Measurements from ENCODE around the gene ANKRD35.

ANKRD35 gene

DNA sequence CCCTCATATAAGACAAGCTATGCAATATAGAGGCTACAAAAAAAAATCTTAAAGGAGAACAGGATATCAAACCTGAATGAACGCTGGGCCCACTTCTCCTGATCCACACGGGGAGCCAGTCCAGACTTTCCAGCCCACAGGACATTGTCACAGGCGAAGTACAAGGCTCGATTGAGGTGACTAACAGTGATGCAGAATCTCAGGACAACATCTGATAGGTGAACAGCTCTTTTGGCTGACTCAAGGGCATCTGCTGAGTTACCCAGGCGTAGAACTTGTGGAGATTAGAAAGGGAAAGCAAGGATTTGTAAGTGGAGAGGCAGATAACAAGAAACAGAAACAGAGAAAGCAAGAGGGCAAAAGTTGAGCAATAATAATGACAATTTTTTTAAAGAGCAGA lies 31.1 kb upstream of the ANKRD35 start:
- Histone ChIP-seq H3K27me3 (ENCODE audit: control insufficient read depth, insufficient read depth, low read length) (no peaks in the 10 kb centered on the region), H3K4me1 (ENCODE audit: control insufficient read depth, insufficient read depth, low read length) (peaks cover 19% of the 10 kb centered on the region), H3K9me3 (replicated peaks; ENCODE audit: low read length) (no peaks in the 10 kb centered on the region), H3K9ac (ENCODE audit: low read depth, low read length) (no peak overlapping the region), H3K36me3 (ENCODE audit: insufficient read depth, low read length) (peaks cover 25% of the 10 kb centered on the region), H3K4me3 (ENCODE audit: low read length) (no peak overlapping the region), H3K4me2 (ENCODE audit: low read length) (peak overlapping the region; percentile 31)

DNA sequence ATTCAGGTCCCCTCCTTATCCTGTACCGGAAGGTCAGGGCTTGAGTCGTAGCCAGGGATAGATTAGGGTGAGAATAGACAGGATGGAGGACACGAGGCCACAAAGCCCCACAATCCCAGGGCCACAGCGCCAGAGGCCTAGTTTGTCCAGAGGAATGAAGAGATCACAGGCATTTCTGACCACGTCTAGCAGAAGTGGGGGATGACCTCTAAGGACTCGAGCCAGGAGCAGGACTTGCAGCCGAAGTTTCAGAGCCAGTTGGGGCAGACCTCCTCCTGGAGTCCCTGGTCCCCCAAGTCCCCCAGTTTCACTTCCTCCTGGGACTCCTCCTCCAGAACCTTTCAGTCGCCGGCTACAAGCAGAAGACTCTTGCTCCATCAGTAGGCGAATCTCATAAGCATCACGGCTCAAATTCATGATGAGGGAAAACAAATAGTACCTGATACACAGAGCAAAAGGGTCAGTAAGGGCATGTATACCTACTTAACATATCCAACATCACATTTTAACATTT lies 26.5 kb upstream of the ANKRD35 start:
- Histone ChIP-seq H3K27me3 (ENCODE audit: control insufficient read depth, insufficient read depth, low read length) (no peaks in the 10 kb centered on the region), H3K9me3 (replicated peaks; ENCODE audit: low read length) (no peaks in the 10 kb centered on the region), H3K4me1 (ENCODE audit: control insufficient read depth, insufficient read depth, low read length) (peaks cover 24% of the 10 kb centered on the region), H3K4me3 (ENCODE audit: low read length) (no peak overlapping the region), H3K36me3 (ENCODE audit: insufficient read depth, low read length) (peaks cover 39% of the 10 kb centered on the region), H3K9ac (ENCODE audit: low read depth, low read length) (no peak overlapping the region), H3K4me2 (ENCODE audit: low read length) (no peak overlapping the region)

DNA sequence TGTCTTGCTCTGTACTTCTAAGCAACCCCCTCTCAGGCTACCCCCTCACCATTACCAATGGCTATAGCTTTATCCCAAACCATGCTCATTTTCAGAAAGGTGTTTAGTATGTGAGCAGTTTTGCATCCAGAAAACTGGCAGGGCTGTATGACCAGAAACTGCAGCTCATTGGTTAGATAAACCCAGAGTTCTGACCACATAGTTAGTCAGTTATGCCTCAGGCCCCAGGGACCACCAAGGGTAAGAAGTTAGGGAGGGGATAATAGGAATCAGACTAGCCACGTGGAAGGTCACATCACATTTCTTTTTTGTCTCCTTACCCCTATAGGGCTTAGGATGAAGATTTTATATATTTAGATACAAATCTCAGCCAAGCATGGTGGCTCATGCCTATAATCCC lies 23.0 kb upstream of the ANKRD35 start:
- peak overlapping the region; percentile 58 for H3K4me3 ChIP-seq (ENCODE audit: low read length)
- peaks cover 38% of the 10 kb centered on the region for H3K36me3 ChIP-seq (ENCODE audit: insufficient read depth, low read length)
- peak overlapping the region; percentile 41 for H3K9ac ChIP-seq (ENCODE audit: low read depth, low read length)
- no peaks in the 10 kb centered on the region for H3K27me3 ChIP-seq (ENCODE audit: control insufficient read depth, insufficient read depth, low read length)
- H3K9me3 ChIP-seq (replicated peaks; ENCODE audit: low read length): no peaks in the 10 kb centered on the region
- H3K4me1 ChIP-seq (ENCODE audit: control insufficient read depth, insufficient read depth, low read length): peaks cover 26% of the 10 kb centered on the region
- H3K4me2 ChIP-seq (ENCODE audit: low read length): peak overlapping the region; percentile 67

DNA sequence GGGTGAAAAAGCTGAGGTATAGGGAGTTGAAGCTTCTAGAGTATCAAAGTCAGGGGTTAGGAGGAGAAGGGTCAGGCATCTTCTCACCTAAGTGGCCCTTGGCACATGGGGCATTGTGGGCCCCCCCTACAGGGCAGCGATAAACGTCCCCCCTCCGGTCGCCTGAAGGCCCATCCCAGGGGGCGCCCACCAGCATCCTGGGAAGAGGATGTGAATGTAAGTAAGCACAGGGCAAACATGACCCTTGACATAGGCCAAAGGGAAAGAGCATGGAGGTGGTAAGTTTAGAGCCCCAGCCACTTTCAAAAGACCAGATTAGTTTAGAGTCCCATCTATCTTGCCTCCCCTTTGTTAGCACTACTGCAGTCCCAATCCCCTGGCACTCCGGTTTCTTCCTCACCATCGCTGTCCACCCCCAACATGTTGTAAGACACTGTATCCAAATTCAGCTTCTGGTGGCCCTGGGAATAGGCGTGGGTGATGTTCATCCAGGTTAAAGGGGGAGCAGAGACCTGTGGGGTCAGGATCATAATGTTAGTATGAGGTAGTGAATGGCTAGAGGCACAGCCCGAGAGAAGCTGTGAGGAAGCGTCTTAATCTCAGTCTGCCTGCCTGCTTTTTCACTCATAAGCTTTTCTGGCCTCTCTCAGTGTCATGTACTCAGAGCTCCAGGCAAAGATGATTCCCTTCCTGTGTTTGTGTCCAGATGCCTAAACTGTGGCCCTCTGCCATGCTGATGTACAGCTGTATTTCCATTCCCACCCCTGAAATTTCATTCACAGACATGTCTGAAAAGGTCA lies 21.5 kb upstream of the ANKRD35 start:
- Histone ChIP-seq H3K27me3 (ENCODE audit: control insufficient read depth, insufficient read depth, low read length) (no peaks in the 10 kb centered on the region), H3K4me1 (ENCODE audit: control insufficient read depth, insufficient read depth, low read length) (peaks cover 26% of the 10 kb centered on the region), H3K9me3 (replicated peaks; ENCODE audit: low read length) (no peaks in the 10 kb centered on the region), H3K4me3 (ENCODE audit: low read length) (peak overlapping the region; percentile 15), H3K9ac (ENCODE audit: low read depth, low read length) (peak overlapping the region; percentile 41), H3K36me3 (ENCODE audit: insufficient read depth, low read length) (peaks cover 47% of the 10 kb centered on the region), H3K4me2 (ENCODE audit: low read length) (peak overlapping the region; percentile 67)

DNA sequence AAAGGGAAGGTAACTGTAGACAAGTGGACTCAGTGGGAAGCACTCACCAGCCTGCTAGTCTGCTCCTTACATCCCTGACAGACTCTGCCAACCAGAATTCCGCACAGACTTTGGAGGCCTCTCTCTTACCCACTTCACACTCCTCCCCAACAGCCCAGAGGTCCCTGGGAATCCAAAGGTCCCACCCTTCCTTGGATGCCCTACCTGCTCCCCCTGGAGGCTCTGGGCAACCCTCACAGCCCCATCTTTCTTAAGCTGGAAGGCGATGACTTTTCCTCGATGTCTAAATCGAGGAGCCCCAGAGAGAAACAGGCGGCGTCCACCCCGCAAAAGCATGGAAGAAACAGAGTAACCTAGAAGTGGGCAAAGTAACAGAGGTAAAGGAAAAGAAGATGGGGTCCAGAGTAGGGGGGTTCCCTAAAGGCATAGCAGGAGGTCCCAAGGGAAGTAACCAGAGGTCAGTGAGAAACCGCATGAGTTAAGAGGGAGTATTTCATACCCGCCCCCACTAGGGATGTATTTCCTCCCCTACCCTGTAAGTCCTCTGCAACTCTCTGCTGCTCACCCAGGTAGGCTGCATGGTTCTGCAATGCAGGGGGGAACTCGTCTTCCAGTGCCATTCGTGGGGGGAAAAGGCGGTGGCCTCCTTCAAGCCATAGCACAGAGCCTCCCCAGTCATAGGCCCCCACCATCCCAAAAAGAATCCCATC lies 15.8 kb upstream of the ANKRD35 start:
- H3K27me3 ChIP-seq (ENCODE audit: control insufficient read depth, insufficient read depth, low read length): no peaks in the 10 kb centered on the region
- H3K36me3 ChIP-seq (ENCODE audit: insufficient read depth, low read length): peaks cover 68% of the 10 kb centered on the region
- H3K9me3 ChIP-seq (replicated peaks; ENCODE audit: low read length): no peaks in the 10 kb centered on the region
- no peaks in the 10 kb centered on the region for H3K4me1 ChIP-seq (ENCODE audit: control insufficient read depth, insufficient read depth, low read length)
- H3K4me2 ChIP-seq (ENCODE audit: low read length): no peak overlapping the region
- no peak overlapping the region for H3K4me3 ChIP-seq (ENCODE audit: low read length)
- no peak overlapping the region for H3K9ac ChIP-seq (ENCODE audit: low read depth, low read length)

DNA sequence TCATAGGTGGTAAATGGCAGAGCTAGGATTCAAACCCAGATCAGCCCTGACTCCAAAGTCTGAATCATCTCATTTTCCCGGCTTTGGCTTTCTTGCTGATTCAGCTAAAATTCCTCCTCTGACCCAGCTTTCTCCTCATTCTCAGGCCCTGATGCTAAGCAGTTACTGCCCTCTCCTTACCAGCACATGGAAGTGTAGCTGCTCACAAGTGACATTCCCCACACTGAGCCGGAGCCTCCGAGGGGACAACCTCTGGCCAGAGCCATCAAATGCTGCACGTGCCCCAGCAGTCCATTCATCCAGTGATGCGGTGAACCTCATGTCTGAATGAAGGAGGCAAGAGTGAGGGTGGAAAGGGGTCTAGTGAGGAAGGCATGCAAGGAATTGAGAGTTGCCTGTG lies 13.1 kb upstream of the ANKRD35 start:
- no peaks in the 10 kb centered on the region for H3K27me3 ChIP-seq (ENCODE audit: control insufficient read depth, insufficient read depth, low read length)
- peaks cover 79% of the 10 kb centered on the region for H3K36me3 ChIP-seq (ENCODE audit: insufficient read depth, low read length)
- H3K4me2 ChIP-seq (ENCODE audit: low read length): no peak overlapping the region
- no peak overlapping the region for H3K9ac ChIP-seq (ENCODE audit: low read depth, low read length)
- H3K4me3 ChIP-seq (ENCODE audit: low read length): no peak overlapping the region
- H3K4me1 ChIP-seq (ENCODE audit: control insufficient read depth, insufficient read depth, low read length): peaks cover 1% of the 10 kb centered on the region
- H3K9me3 ChIP-seq (replicated peaks; ENCODE audit: low read length): no peaks in the 10 kb centered on the region

DNA sequence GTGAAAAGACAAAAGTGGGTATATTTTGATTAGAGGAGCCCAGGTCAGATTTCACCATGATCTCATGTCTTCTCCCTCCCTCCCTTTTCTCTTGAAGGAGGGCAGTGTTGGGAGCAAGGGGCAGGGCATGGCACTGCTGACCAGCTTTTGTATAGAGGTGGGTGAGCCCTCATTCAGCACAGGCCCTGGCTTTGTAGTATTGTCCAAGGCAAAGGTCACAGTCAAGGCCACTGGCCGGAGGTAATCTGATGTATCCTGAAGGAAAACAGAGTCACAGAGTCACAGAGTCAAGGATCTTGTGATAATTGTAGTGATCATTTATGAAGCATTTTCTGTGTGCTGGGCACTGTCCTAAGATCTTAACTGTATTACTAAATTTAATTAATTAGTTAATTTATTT lies 12.3 kb upstream of the ANKRD35 start:
- no peak overlapping the region for H3K4me3 ChIP-seq (ENCODE audit: low read length)
- peaks cover 9% of the 10 kb centered on the region for H3K4me1 ChIP-seq (ENCODE audit: control insufficient read depth, insufficient read depth, low read length)
- H3K36me3 ChIP-seq (ENCODE audit: insufficient read depth, low read length): peaks cover 82% of the 10 kb centered on the region
- H3K9me3 ChIP-seq (replicated peaks; ENCODE audit: low read length): no peaks in the 10 kb centered on the region
- H3K27me3 ChIP-seq (ENCODE audit: control insufficient read depth, insufficient read depth, low read length): no peaks in the 10 kb centered on the region
- no peak overlapping the region for H3K9ac ChIP-seq (ENCODE audit: low read depth, low read length)
- H3K4me2 ChIP-seq (ENCODE audit: low read length): no peak overlapping the region

DNA sequence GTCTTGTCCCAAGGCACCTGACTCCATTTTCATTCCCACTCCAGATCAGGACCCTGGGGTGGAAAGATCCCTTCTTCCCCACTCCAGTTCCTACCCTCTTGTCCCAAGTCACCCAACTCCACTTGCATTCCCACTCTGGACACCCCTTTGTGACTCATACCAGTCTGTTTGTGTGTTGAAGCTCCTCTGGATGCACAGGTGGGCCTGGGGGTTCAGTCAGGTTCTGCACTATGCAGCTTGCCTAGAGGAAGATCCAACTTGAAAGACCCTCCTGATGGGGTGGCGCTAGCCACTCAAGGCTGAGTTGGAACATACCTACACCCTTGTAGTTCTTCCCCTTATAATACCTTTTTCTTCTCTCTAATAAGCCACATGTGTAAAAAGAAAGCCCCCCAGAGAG lies 9.8 kb upstream of the ANKRD35 start:
- no peak overlapping the region for H3K4me2 ChIP-seq (ENCODE audit: low read length)
- H3K4me1 ChIP-seq (ENCODE audit: control insufficient read depth, insufficient read depth, low read length): peaks cover 32% of the 10 kb centered on the region
- peaks cover 60% of the 10 kb centered on the region for H3K36me3 ChIP-seq (ENCODE audit: insufficient read depth, low read length)
- no peaks in the 10 kb centered on the region for H3K27me3 ChIP-seq (ENCODE audit: control insufficient read depth, insufficient read depth, low read length)
- H3K9ac ChIP-seq (ENCODE audit: low read depth, low read length): no peak overlapping the region
- H3K4me3 ChIP-seq (ENCODE audit: low read length): no peak overlapping the region
- no peaks in the 10 kb centered on the region for H3K9me3 ChIP-seq (replicated peaks; ENCODE audit: low read length)

DNA sequence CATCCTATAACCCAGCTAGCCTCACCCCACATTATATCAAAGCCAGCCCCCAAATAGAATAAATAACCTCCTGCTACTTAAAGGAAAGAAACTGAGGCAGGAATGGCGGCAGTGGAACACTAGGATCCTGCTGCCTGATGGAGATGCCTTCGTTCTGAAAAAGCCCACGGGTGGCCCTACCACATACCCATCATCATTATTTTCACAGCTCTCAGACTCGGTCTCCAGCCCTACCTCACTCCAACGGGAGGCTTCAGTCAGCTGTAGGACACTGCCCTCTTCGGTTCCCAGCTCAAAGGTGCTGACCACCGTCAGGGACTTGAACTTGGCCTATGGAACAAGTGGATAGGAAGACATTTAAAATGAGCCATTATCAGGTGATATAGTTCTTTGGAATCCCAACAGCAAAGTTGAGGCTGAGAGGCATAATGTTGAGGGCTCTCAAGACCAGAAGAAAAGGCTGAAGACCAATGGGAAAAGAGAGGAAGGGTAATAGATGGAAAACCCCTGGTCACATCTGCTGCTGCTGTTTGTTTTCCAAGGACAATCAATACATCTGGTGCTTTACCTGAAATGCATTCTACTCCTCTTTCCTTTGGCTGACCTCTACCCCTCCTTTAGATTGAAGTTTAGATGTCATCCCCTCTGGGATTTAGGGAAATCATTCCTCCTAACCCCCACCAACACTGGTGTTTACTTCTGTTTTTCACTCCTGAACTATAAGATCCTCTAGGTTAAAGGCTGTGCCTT lies 7.8 kb upstream of the ANKRD35 start:
- Histone ChIP-seq H3K36me3 (ENCODE audit: insufficient read depth, low read length) (peaks cover 46% of the 10 kb centered on the region), H3K9ac (ENCODE audit: low read depth, low read length) (peak overlapping the region; percentile 77), H3K4me2 (ENCODE audit: low read length) (no peak overlapping the region), H3K9me3 (replicated peaks; ENCODE audit: low read length) (no peaks in the 10 kb centered on the region), H3K4me1 (ENCODE audit: control insufficient read depth, insufficient read depth, low read length) (peaks cover 33% of the 10 kb centered on the region), H3K4me3 (ENCODE audit: low read length) (no peak overlapping the region), H3K27me3 (ENCODE audit: control insufficient read depth, insufficient read depth, low read length) (no peaks in the 10 kb centered on the region)

DNA sequence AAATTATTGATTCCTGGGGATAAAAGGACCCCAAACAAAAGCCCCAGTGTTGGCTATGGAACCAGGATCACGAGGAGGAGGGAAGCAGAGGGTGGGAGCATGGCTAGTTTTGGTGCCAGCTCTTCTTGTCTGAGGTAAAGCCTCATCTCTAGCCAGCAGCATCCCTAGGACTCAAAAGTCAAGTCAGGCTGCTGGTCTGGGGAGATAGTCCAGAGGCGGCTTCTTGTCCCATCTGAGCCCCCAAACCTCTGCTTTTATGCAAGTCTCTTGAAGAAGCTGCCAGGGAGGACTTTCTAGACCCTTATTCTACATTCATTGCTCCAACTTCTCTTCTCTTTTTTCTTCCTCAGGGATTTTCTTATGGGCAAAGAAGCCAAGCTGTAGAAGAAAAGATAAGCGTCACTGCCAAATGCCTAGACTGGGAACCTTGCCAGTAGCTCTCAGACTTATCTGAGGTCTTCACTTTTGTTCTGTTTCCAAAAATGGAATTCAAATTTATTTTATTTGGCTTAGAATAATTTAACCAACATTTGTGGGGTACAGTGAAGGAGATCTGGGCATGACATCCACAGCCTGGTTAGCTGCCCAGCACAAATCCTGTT lies 6.9 kb upstream of the ANKRD35 start:
- peaks cover 41% of the 10 kb centered on the region for H3K36me3 ChIP-seq (ENCODE audit: insufficient read depth, low read length)
- peak overlapping the region; percentile 18 for H3K4me3 ChIP-seq (ENCODE audit: low read length)
- no peaks in the 10 kb centered on the region for H3K9me3 ChIP-seq (replicated peaks; ENCODE audit: low read length)
- peak overlapping the region; percentile 66 for H3K4me2 ChIP-seq (ENCODE audit: low read length)
- H3K9ac ChIP-seq (ENCODE audit: low read depth, low read length): peak overlapping the region; percentile 77
- no peaks in the 10 kb centered on the region for H3K27me3 ChIP-seq (ENCODE audit: control insufficient read depth, insufficient read depth, low read length)
- peaks cover 33% of the 10 kb centered on the region for H3K4me1 ChIP-seq (ENCODE audit: control insufficient read depth, insufficient read depth, low read length)

All from skeletal muscle satellite cell (primary cell).